HL-60/S4 treated with phorbol 12-myristate 13-acetate at 8.2 ng/mL for 4 days and 3 days (cell line): ENCODE measurements around the gene NTSR2.

Source experiments
- in situ Hi-C: fragments of 300-500 bp; cut with MboI; formaldehyde crosslinking; loops from 2 replicates; pipeline ENCODE4 v1.15.0; 2022; ENCODE audit warnings: low sequenced_read_pairs

Gene NTSR2

GRCh38 chr2:11630855-11631254 is 39.1 kb downstream of the NTSR2 start:
- in situ Hi-C loops, result no loop called here

- in situ Hi-C loops, result no loop called here
Observed at GRCh38 chr2:11629851-11630250, 40.1 kb downstream of the NTSR2 start.

GRCh38 chr2:11629215-11629614 is 40.8 kb downstream of the NTSR2 start:
- in situ Hi-C loops, result no loop called here

- in situ Hi-C loops, result no loop called here
Observed at GRCh38 chr2:11628675-11629074, 41.3 kb downstream of the NTSR2 start.

GRCh38 chr2:11625671-11626070 is 44.3 kb downstream of the NTSR2 start:
- in situ Hi-C loops, result no loop called here

GRCh38 chr2:11624893-11625292 is 45.1 kb downstream of the NTSR2 start:
- in situ Hi-C loops, result no loop called here

GRCh38 chr2:11622611-11623010 is 47.4 kb downstream of the NTSR2 start:
- in situ Hi-C loops, result no loop called here

GRCh38 chr2:11621410-11621809 is 48.6 kb downstream of the NTSR2 start:
- in situ Hi-C loops, result no loop called here

- in situ Hi-C loops, result no loop called here
Observed at GRCh38 chr2:11618708-11619062, 51.3 kb downstream of the NTSR2 start.

GRCh38 chr2:11617984-11618707 is 51.8 kb downstream of the NTSR2 start:
- in situ Hi-C loops, result no loop called here

- in situ Hi-C loops, result no loop called here
Observed at GRCh38 chr2:11617527-11617926, 52.5 kb downstream of the NTSR2 start.

- in situ Hi-C loops, result no loop called here
Observed at GRCh38 chr2:11616851-11617415, 53.1 kb downstream of the NTSR2 start.

GRCh38 chr2:11616097-11616687 is 53.8 kb downstream of the NTSR2 start:
- in situ Hi-C loops, result no loop called here

- in situ Hi-C loops, result no loop called here
Observed at GRCh38 chr2:11615209-11615608, 54.8 kb downstream of the NTSR2 start.

- in situ Hi-C loops, result no loop called here
Observed at GRCh38 chr2:11613297-11613696, 56.7 kb downstream of the NTSR2 start.

- in situ Hi-C loops, result no loop called here
Observed at GRCh38 chr2:11612553-11613215, 57.3 kb downstream of the NTSR2 start.

GRCh38 chr2:11611251-11611650 is 58.7 kb downstream of the NTSR2 start:
- in situ Hi-C loops, result no loop called here

GRCh38 chr2:11610624-11611242 is 59.3 kb downstream of the NTSR2 start:
- in situ Hi-C loops, result no loop called here
